KMS-11 (cell line): ENCODE data around the gene ENKD1.

Experiments
- H2AFZ ChIP-seq: fragments of 200-600 bp; sonication (generic); 2 replicates; pipeline ENCODE4 v1.6.1; 2016; ENCODE audit warnings: antibody characterized with exemption, mixed run types, low read depth
- H3K27ac ChIP-seq: fragments of 200-600 bp; sonication (generic); 2 replicates; pipeline ENCODE4 v1.6.1; 2016; ENCODE audit warnings: mild to moderate bottlenecking, mixed run types
- H3K27me3 ChIP-seq: fragments of 200-600 bp; sonication (generic); 2 replicates; pipeline ENCODE4 v1.6.1; 2017; ENCODE audit warnings: mild to moderate bottlenecking, low read depth, mixed run types, moderate library complexity; ENCODE audit not compliant: insufficient read depth
- H3K36me3 ChIP-seq: fragments of 200-600 bp; sonication (generic); 2 replicates; pipeline ENCODE4 v1.6.1; 2017; ENCODE audit warnings: mild to moderate bottlenecking, mixed run types; ENCODE audit not compliant: insufficient read depth
- H3K4me1 ChIP-seq: fragments of 200-600 bp; sonication (generic); 2 replicates; pipeline ENCODE4 v1.6.1; 2016; ENCODE audit warnings: mild to moderate bottlenecking, low read depth, mixed run types; ENCODE audit not compliant: poor library complexity, severe bottlenecking
- H3K4me2 ChIP-seq: fragments of 200-600 bp; sonication (generic); 2 replicates; pipeline ENCODE4 v1.7.0; 2016; ENCODE audit warnings: mild to moderate bottlenecking, mixed run types
- H3K4me3 ChIP-seq: fragments of 200-600 bp; sonication (generic); IDR thresholded peaks from 2 replicates; pipeline ENCODE4 v1.6.1; 2017; ENCODE audit warnings: low read depth, low read length, mixed read lengths; ENCODE audit not compliant: insufficient read depth
- H3K79me2 ChIP-seq: fragments of 200-600 bp; sonication (generic); 2 replicates; pipeline ENCODE4 v1.6.1; 2016; ENCODE audit warnings: low read depth, mixed run types; ENCODE audit not compliant: insufficient read depth
- H3K9ac ChIP-seq: fragments of 200-600 bp; sonication (generic); 2 replicates; pipeline ENCODE4 v1.6.1; 2016; ENCODE audit warnings: mild to moderate bottlenecking, mixed run types
- H4K20me1 ChIP-seq: fragments of 200-600 bp; sonication (generic); 2 replicates; pipeline ENCODE4 v1.6.1; 2016; ENCODE audit warnings: mild to moderate bottlenecking, mixed run types; ENCODE audit not compliant: insufficient read depth
- CTCF ChIP-seq: fragments of 200-600 bp; sonication (generic); conservative IDR thresholded peaks from 2 replicates; pipeline ENCODE4 v1.6.1; 2017; ENCODE audit warnings: low read depth, mild to moderate bottlenecking, antibody characterized with exemption, low read length, moderate library complexity, mixed read lengths

Gene ENKD1

GRCh38 chr16:67651847-67652246, 14.7 kb downstream of the ENKD1 start:
- Histone ChIP-seq H3K79me2 (no peaks in the 10 kb centered on the region), H3K27me3 (no peaks in the 10 kb centered on the region), H2AFZ (no peak overlapping the region), H3K27ac (no peak overlapping the region), H3K36me3 (no peaks in the 10 kb centered on the region; the same call in 1 of the 2 replicates), H3K4me2 (no peak overlapping the region), H3K4me1 (no peaks in the 10 kb centered on the region), H3K9ac (no peak overlapping the region), H3K4me3 (no peak overlapping the region), H4K20me1 (no peaks in the 10 kb centered on the region)
- no peak for TF ChIP-seq CTCF

GRCh38 chr16:67651039-67651438, 15.5 kb downstream of the ENKD1 start:
- no peak for TF ChIP-seq CTCF
- H3K36me3 ChIP-seq = no peaks in the 10 kb centered on the region; the same call in 1 of the 2 replicates

GRCh38 chr16:67650023-67650422, 16.5 kb downstream of the ENKD1 start:
- Histone ChIP-seq H3K36me3 (no peaks in the 10 kb centered on the region; the same call in 1 of the 2 replicates), H3K79me2 (peaks cover 10% of the 10 kb centered on the region; the same call in 1 of the 2 replicates), H3K9ac (no peak overlapping the region), H3K4me1 (peaks cover 6% of the 10 kb centered on the region), H3K27me3 (no peaks in the 10 kb centered on the region), H4K20me1 (no peaks in the 10 kb centered on the region), H3K4me3 (no peak overlapping the region), H3K4me2 (no peak overlapping the region), H2AFZ (no peak overlapping the region), H3K27ac (no peak overlapping the region)
- no peak for TF ChIP-seq CTCF

More at GRCh38 chr16:67651039-67651438, 15.5 kb downstream of the ENKD1 start:
- Histone ChIP-seq H3K27ac (no peak overlapping the region; the same call in 1 of the 2 replicates), H3K79me2 (no peaks in the 10 kb centered on the region), H3K27me3 (no peaks in the 10 kb centered on the region), H3K4me3 (no peak overlapping the region), H4K20me1 (no peaks in the 10 kb centered on the region), H3K4me1 (peaks cover 2% of the 10 kb centered on the region), H2AFZ (no peak overlapping the region), H3K9ac (no peak overlapping the region), H3K4me2 (no peak overlapping the region)

GRCh38 chr16:67649494-67649931, 17.0 kb downstream of the ENKD1 start:
- no peak overlapping the region for H3K4me3 ChIP-seq
- no peak overlapping the region for H3K9ac ChIP-seq
- H3K4me2 ChIP-seq = no peak overlapping the region
- peaks cover 10% of the 10 kb centered on the region; the same call in 1 of the 2 replicates for H3K79me2 ChIP-seq
- H3K36me3 ChIP-seq = no peaks in the 10 kb centered on the region; the same call in 1 of the 2 replicates
- H3K27ac ChIP-seq = no peak overlapping the region
- H2AFZ ChIP-seq = no peak overlapping the region
- no peaks in the 10 kb centered on the region for H4K20me1 ChIP-seq
- peaks cover 6% of the 10 kb centered on the region for H3K4me1 ChIP-seq
- no peak for TF ChIP-seq CTCF
- no peaks in the 10 kb centered on the region for H3K27me3 ChIP-seq
